Skeletal muscle cell (primary cell): Measurements from ENCODE around the gene HFM1.
"Not testable (repeated sequence)": the region's sequence is repeated elsewhere in the genome, so short reads cannot be mapped to it uniquely, and the experiment has no call there.

Source experiments
- DNase-seq: peaks from one replicate; pipeline ENCODE4 v3.0.0-alpha.2; 2010; ENCODE audit warnings: low read depth
- H3K4me3 ChIP-seq: 2 replicates; pipeline ENCODE4 v1.5.1; 2011; ENCODE audit warnings: low read depth, mild to moderate bottlenecking, control low read depth, low read length, moderate library complexity

HFM1 gene

DNA sequence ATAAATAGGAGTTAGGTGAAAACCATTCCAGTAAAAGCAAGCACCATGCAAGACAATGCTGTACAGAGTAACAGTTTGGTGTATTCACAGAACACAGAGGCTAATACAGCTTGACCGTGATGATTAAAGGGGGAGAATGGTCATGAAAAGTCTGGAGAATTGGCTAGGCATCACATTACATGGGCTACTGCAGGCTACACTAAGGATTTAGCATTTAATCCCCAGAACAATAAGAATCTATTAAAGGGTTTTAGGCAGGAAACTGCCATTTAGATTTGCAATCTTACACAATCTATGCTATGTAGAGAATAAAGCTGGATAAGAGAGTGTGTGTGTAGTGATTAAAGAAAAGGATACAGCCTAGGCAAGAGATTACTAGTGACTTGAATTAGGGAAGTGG, 30.6 kb downstream of the HFM1 start:
- H3K4me3 ChIP-seq = no peak overlapping the region
- DNase-seq = no peak

DNA sequence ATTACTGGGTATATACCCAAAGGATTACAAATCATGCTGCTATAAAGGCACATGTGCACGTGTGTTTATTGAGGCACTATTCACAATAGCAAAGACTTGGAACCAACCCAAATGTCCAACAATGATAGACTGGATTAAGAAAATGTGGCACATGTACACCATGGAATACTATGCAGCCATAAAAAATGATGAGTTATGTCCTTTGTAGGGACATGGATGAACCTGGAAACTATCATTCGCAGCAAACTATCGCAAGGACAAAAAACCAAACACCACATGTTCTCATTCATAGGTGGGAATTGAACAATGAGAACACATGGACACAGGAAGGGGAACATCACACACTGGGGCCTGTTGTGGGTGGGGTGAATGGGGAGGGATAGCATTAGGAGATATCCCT, 32.4 kb downstream of the HFM1 start:
- DNase-seq, H3K4me3 ChIP-seq: not testable (repeated sequence)

DNA sequence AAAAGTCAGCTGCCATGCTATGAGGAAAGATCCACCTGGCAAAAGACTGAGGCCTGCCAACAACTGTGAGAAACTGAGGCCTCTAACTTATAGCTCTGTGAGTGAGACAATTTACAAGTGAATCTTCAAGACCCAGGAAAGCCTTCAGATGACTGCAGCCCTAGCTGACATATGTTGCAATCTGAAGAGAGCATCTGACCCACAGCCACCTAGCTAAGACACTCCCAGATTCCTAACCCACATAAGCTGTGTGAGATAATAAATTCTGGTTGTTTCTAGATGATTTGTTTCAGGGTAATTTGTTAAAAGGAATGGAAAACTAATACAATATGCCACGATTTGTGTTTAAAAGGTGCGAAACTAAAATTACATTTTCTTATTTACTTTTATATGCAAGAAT, 55.1 kb downstream of the HFM1 start:
- no peak overlapping the region for H3K4me3 ChIP-seq
- no peak for DNase-seq

DNA sequence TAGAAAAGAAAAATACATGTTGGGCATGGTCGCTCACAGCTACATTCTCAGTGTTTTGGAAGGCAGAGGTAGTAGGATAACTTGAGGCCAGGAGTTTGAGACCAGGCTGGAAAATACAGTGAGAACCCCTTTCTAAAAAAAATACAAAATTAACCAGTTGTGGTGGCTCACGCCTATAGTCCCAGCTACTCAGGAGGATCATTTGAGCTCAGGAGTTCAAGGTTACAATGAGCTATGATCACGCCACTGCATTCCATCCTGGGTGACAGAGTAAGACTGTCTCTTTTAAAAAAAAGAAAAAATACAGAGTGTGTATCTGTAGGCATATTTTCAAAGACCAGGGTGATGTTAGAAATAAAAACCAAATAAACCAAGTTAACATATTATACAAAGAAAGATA, 57.8 kb downstream of the HFM1 start:
- no peak overlapping the region for H3K4me3 ChIP-seq
- DNase-seq = no peak

DNA sequence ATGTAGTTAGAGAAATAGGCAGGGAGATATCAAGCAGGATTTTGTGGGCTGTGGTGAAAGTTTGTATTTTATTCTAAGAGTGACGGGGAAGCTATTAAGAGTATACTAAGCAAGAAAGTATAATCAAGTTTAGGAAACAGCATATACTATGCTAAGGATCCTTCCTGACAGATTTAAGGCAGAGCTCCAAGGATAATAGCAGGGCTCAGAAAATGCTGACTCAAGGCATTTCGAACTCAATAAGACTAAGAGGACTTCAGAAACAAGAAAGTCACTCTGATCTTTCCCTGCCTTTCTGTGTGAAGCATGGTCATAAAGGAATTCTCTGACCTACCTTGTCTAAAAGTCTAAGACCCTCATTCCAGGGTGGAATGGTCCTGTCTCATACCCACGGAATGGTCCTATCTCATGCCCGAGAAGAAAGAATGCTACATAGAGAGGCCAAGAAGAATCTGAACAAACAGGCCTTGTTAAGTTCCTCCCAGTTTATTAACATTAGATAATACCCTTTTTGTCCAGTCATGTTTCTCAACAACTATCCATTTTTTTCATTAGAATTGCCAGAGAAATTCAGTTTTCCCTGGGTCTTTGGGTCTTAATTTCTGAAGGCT, 59.1 kb downstream of the HFM1 start:
- H3K4me3 ChIP-seq = no peak overlapping the region
- DNase-seq = no peak

DNA sequence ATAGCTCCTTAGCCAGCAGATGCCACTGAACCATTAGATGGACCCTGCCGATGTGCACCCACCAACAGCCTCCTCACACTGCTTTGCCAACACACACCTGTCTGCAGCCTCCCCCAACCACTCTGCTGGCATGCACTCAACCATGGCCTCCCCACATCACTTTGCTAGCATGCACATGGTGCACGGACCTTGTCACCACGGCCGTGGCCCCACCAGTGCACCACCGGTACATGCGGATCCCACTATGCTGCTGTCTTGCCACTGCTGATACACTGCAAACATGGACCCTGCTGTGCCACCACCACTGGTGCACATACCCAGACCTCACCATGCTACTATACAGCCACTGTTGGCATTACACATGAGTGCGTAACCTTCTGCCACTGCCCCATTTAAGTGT, 66.1 kb downstream of the HFM1 start:
- no peak for DNase-seq
- H3K4me3 ChIP-seq = no peak overlapping the region

DNA sequence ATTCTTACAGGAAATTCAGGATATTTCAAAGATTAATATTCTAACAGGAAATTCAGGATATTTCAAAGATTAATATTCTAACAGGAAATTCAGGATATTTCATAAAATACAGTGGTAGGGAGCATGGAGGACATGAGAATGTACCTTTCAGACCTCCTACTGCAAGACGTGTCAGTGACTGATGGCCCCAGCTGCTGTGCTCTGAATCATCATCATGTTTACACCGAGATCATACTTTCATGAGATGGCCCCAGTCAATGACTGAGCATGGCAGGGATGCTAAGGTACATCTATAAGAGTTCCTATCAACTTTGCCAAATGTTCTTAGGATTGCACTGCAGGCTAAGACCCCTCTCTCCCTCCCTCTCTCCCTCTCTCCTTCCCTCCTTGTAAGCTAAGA, 69.0 kb downstream of the HFM1 start:
- DNase-seq = no peak
- H3K4me3 ChIP-seq = no peak overlapping the region

DNA sequence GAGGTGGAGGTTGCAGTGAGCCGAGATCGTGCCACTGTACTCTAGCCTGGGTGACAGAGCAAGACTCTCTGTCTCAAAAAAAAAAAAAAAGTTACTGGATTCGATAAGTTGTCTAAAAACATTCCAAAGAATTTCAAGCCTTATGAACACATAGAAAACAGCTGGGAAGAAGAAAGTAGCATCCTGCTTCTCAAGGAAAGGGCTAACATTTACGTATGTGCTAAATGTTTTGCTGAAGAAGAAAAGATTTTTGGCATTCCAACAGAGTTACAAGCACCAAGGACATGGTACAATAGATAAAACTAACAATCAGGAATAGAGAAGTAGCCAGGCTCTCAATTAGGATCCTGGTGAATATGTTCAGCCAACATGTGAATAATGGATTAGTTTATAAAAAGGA, 69.8 kb downstream of the HFM1 start:
- DNase-seq = no peak
- H3K4me3 ChIP-seq = no peak overlapping the region

DNA sequence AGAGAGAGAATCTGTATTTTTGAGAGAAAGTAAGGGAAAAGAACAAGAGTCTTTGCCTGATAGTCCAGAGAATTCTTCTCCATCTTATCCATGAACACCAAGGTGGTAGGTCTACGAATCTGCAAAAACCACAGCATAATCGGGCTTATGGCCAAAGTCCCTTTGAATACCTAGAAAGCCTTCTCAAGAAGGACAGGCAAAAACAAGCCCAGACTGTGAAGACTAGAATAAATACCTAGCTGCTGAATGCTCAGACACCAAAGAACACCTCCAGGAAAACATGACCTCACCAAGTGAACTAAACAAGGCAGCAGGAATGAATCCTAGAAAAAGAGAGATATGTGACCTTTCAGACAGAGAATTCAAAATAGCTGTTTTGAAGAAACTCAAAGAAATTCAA, 79.2 kb downstream of the HFM1 start:
- no peak overlapping the region for H3K4me3 ChIP-seq
- no peak for DNase-seq

DNA sequence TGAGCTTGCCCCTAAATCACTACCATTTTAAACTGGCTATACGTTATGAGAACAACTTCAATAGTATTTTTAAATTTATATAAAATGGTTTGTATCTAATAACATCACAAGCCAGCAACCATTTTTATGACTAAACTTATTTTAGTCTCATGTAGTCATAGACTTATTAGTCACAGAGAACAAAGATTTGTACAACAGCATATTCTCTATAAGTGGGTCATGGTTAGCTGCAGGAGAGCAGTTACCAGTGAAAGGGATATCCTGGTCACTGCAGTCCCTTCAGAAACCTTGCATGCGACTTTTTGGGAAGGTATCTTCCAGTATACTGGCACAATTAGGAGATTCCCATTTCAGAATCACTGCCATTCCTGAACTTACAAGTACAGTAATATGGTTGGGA, 90.0 kb downstream of the HFM1 start:
- DNase-seq = no peak
- H3K4me3 ChIP-seq = no peak overlapping the region

DNA sequence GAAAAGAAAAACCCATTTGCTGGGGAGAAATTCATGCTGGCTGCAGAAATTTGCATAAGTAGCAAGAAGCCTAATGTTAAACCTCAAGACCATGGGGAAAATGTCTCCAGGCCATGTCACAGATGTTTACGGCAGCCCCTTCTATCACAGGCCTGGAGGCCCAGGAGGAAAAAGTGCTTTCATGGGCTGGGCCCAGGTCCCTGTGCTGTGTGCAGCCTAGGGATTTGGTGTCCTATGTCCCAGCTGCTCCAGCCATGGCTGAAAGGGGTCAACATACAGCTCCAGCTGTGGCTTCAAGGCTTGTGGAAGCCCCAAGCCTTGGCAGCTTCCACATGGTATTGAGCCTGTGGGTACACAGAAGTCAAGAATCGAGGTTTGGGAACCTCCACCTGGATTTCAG, 93.0 kb downstream of the HFM1 start:
- no peak for DNase-seq
- H3K4me3 ChIP-seq = no peak overlapping the region

DNA sequence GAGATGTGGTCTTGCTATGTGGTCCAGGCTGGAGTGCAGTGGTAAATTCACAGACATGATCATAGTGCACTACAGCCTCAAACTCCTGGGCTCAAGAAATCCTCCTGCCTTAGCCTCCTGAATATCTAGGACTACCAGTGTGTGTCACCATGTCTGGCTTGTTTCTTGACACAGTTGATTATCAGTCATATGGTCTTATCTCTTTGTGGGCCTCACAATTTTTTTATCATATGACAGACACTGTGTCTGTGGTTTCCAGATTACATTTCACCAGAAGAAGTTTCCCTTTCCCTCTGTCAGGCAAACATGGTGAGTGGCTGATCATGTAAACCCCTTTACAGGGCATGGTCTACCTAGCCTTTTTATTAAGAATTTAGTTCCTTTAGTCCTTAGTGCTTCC, 96.1 kb downstream of the HFM1 start:
- DNase-seq = no peak
- H3K4me3 ChIP-seq = no peak overlapping the region

DNA sequence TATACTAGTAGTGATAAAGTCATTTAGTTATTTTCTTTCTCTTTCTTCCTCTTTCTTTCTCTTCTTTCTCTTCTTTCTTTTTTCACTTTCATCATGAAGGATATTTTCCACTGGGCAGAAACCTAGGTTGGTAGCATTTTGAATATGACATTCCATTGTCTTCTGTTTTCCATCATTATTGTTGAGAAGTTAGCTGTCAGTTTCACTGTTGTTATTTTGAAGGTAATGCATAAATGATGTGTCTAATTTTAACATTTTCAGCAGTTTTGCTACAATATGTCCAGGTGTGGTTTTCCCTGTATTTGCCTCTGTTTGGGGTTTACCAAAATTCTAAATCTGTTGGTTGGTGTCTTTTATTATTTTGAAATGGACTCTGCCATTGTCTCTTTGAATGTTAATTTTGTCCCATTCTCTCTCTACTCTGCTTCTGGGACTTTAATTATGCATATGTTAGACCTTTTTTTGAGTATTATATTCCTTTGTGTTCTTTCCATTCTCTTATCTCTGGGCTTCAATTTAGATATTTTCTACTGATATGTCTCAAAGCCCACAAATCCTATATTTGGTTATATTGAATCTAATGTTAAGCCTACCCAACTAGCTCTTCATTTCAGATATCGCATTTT, 96.7 kb downstream of the HFM1 start:
- no peak for DNase-seq
- no peak overlapping the region for H3K4me3 ChIP-seq

DNA sequence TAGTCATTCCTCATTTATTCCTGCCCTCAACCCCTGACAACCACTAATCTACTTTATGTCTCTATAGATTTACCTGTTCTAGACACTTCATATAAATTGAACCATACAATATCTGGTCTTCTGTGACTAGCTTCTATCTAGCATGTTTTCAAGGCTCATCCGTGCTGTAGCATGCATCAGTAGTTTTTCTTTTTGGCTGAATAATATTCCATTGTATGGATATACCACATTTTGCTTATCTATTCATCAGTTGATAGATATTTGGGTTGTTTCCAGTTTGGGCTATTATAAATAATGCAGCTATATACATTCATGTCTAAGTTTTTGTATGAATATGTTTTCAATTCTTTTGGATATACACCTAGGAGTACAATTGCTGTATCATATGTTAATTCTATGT, 101.5 kb downstream of the HFM1 start:
- no peak for DNase-seq
- H3K4me3 ChIP-seq = no peak overlapping the region

DNA sequence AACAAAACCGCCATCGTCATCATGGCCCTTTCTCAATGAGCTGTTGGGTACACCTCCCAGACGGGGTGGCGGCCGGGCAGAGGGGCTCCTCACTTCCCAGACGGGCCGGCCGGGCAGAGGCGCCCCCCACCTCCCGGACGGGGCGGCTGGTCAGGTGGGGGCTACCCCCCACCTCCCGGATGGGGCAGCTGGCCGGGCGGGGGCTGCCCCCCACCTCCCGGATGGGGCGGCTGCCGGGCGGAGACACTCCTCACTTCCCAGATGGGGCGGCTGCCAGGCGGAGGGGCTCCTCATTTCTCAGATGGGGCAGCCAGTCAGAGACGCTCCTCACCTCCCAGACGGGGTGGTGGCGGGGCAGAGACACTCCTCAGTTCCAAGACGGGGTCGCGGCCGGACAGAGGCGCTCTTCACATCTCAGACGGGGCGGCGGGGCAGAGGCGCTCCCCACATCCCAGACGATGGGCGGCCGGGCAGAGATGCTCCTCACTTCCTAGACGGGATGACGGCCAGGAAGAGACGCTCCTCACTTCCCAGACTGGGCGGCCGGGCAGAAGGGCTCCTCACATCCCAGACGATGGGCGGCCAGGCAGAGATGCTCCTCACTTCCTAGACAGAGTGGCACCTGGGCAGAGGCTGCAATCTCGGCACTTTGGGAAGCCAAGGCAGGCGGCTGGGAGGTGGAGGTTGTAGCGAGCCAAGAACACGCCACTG, 115.6 kb downstream of the HFM1 start:
- not testable (repeated sequence) for DNase-seq, H3K4me3 ChIP-seq

DNA sequence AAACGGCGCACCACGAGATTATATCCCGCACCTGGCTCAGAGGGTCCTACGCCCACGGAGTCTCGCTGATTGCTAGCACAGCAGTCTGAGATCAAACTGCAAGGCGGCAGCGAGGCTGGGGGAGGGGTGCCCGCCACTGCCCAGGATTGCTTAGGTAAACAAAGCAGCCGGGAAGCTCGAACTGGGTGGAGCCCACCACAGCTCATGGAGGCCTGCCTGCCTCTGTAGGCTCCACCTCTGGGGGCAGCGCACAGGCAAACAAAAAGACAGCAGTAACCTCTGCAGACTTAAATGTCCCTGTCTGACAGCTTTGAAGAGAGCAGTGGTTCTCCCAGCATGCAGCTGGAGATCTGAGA, 117.7 kb downstream of the HFM1 start:
- H3K4me3 ChIP-seq, DNase-seq: not testable (repeated sequence)

DNA sequence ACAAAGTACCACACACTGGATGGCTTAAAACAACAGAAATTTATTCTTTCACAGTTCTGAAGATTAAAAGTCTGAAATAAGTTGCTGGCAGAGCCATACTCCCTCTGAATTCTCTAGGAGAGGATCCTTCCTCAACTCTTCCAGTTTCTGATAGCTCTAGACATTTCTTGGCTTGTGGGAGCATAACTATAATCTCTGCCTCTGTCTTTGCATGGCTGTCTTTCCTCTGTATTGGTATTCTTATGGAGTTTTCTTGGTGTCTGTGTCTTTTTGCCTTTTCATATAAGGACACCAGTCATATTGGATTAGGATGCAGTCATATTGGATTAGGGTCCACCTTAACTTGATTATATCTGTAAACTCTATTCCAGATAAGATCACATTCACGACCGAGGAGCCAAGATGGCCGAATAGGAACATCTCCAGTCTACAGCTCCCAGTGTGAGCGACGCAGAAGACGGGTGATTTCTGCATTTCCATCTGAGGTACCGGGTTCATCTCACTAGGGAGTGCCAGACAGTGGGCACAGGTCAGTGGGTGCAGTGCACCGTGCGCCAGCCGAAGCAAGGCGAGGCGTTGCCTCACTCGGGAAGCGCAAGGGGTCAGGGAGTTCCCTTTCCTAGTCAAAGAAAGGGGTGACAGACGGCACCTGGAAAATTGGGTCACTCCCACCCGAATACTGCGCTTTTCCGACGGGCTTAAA, 118.2 kb downstream of the HFM1 start:
- H3K4me3 ChIP-seq, DNase-seq: not testable (repeated sequence)

DNA sequence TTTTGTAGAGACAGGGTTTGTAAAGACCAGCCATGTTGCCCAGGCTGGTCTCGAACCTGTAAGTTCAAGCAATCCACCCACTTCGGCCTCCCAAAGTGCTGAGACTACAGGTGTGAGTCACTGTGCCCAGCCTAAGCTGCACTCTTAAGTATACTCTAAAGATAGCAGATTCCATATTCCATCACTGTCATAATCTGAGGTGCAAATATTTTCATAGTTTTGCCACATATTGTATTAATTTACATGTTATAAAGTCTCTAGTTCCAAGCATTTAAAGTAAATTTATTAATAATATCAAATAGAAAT, 121.3 kb downstream of the HFM1 start:
- H3K4me3 ChIP-seq = no peak overlapping the region

DNA sequence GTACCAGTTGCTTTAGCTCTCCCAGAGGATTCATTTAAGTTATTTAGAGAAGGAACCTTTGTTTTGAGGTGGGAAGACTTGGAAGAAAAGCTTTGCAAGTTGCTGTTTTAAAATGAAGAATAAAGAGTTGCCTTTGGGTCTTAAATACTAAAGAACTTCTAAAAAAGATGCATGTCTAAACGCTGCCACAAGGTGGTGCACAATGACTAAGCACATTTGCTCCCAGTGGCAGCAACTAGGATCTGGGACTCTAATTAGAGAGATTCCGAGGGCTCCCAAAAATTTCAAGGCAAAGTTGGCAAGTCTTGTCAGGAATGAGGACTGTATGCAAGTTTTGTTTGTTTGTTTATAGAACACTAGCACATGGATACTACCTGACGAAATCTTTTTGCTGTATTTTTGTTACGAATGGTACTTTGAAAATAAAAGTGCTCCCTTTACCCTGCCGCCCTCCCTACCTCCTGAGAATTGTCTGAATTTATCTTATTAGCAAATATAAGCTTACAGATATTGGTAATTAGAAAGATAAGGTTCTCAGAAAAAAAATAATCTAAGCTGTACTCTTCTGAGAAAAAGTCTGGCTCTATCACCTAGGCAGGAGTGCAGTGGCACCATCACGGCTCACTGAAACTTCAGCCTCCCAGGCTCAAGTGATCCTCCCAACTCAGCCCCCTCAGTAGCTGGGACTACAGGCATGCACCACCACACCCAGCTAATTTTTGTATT, 121.8 kb downstream of the HFM1 start:
- no peak overlapping the region for H3K4me3 ChIP-seq
- peak; percentile 19 for DNase-seq

More for the DNA sequence above, 121.3 kb downstream of the HFM1 start:
- no peak for DNase-seq

DNA sequence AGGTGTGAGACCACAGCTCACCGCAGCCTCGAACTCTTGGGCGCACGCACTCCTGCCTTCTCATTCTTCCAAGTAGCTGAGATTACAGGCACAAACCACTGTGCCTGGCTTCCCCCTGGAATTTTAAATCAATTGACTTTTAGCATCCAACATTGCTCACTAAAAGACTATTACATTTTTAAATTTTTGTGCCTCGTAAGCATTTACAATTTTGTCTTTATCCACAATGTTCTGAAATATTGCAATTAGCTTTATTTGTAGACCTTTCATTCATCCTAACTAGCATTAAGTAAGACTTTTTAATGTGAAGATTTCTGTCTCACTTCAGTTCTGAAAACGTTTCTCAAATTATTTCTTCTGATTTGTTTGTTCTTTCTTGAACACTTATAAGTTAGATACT, 122.9 kb downstream of the HFM1 start:
- no peak for DNase-seq
- H3K4me3 ChIP-seq = no peak overlapping the region
